Naive thymus-derived CD4-positive, alpha-beta T cell (primary cell): ENCODE results near the gene B3GALT2. TPM values are rescaled to one million over a fixed set of nuclear protein-coding genes. Genes with fewer than 3 reads are reported as not detected.

ENCODE experiments used
- ATAC-seq: fragments of 150-1000 bp; cut with Tn5 transposase; 2 replicates; pipeline ENCODE4 v1.10.0; 2021; ENCODE audit warnings: mild to moderate bottlenecking, moderate library complexity
- CTCF ChIA-PET: fragments of 350-600 bp; sonication (Branson Sonifier 250); formaldehyde crosslinking; loops from one replicate; lab custom pipeline; 2021; ENCODE audit warnings: antibody characterized with exemption; lab: Charles Lee
- POLR2A ChIA-PET: fragments of 350-600 bp; sonication (Branson Sonifier 250); formaldehyde crosslinking; loops from one replicate; lab custom pipeline; 2021; ENCODE audit warnings: antibody characterized with exemption, inconsistent platforms; lab: Charles Lee
- DNase-seq, 9 donors: peaks; one replicate each; pipeline versions ENCODE4 v3.0.0 to v3.0.0-alpha.2; 2020 to 2022; ENCODE audit warnings: mixed read lengths in 1 of 9
- H3K27ac ChIP-seq: one replicate; pipeline ENCODE4 v1.7.0; 2013; ENCODE audit warnings: mild to moderate bottlenecking, low read depth, low read length, moderate library complexity
- H3K27me3 ChIP-seq, 2 donors: one replicate each; pipeline ENCODE4 v1.7.0; 2013; ENCODE audit warnings: low read length in 2 of 2, mild to moderate bottlenecking in 2 of 2, moderate library complexity in 2 of 2; ENCODE audit not compliant: control insufficient read depth in 2 of 2, insufficient read depth in 2 of 2
- H3K36me3 ChIP-seq, 3 experiments: 1 replicate in 2 of 3; 2 replicates in 1 of 3; pipeline ENCODE4 v1.7.0; 2013; ENCODE audit warnings: low read length in 3 of 3, mild to moderate bottlenecking in 3 of 3, moderate library complexity in 1 of 3; ENCODE audit not compliant: insufficient read depth in 3 of 3, control insufficient read depth in 2 of 3
- H3K4me1 ChIP-seq, 2 donors: one replicate each; pipeline ENCODE4 v1.7.0; 2013; ENCODE audit warnings: low read length in 2 of 2, mild to moderate bottlenecking in 2 of 2, moderate library complexity in 1 of 2; ENCODE audit not compliant: control insufficient read depth in 2 of 2, insufficient read depth in 2 of 2
- H3K4me3 ChIP-seq: 2 replicates; pipeline ENCODE4 v1.7.0; 2013; ENCODE audit warnings: mild to moderate bottlenecking, low read length
- H3K9me3 ChIP-seq, 3 experiments: 1 replicate in 2 of 3; 2 replicates in 1 of 3; pipeline ENCODE4 v1.7.0; 2013; ENCODE audit warnings: low read length in 3 of 3; ENCODE audit not compliant: control insufficient read depth in 2 of 3
- H3K27ac Mint-ChIP-seq, 9 donors: one replicate each; pipeline ENCODE4 v1.8.0; 2020 to 2022; ENCODE audit warnings: mixed read lengths in 9 of 9, mild to moderate bottlenecking in 8 of 9, moderate library complexity in 5 of 9, inconsistent platforms in 2 of 9
- H3K27me3 Mint-ChIP-seq, 5 donors: one replicate each; pipeline ENCODE4 v1.8.0; 2021 to 2022; ENCODE audit warnings: mixed read lengths in 5 of 5, mild to moderate bottlenecking in 1 of 5
- H3K36me3 Mint-ChIP-seq, 5 donors: one replicate each; pipeline ENCODE4 v1.8.0; 2020 to 2022; ENCODE audit warnings: mixed read lengths in 5 of 5, mild to moderate bottlenecking in 3 of 5, inconsistent platforms in 1 of 5
- H3K4me1 Mint-ChIP-seq, 7 donors: one replicate each; pipeline ENCODE4 v1.8.0; 2020 to 2022; ENCODE audit warnings: mixed read lengths in 7 of 7, mild to moderate bottlenecking in 3 of 7, inconsistent platforms in 1 of 7
- H3K4me3 Mint-ChIP-seq, 10 donors: one replicate each; pipeline ENCODE4 v1.8.0; 2020 to 2022; ENCODE audit warnings: mild to moderate bottlenecking in 10 of 10, mixed read lengths in 10 of 10, moderate library complexity in 6 of 10, inconsistent platforms in 2 of 10
- H3K9me3 Mint-ChIP-seq, 11 donors: one replicate each; pipeline ENCODE4 v1.8.0; 2020 to 2022; ENCODE audit warnings: mixed read lengths in 11 of 11, mild to moderate bottlenecking in 4 of 11, inconsistent platforms in 1 of 11, moderate library complexity in 1 of 11
- intact Hi-C, 2 donors: fragments of 100-400 bp; cut with micrococcal nuclease; formaldehyde crosslinking; loops; one replicate each; pipeline ENCODE4 v1.15.1; 2023
- microRNA-seq: library from miRNA; unstranded; fragments of <30 nt; microRNA quantifications from one replicate; pipeline ENCODE4 v1.2.0, GENCODE V29; 2022; ENCODE audit warnings: borderline microRNAs expressed
- polyA plus RNA-seq, 2 donors: library from polyadenylated mRNA; unstranded; fragments of 300-500 nt; fragmentation: Illumina TruSeq; gene quantifications; one replicate each; pipeline ENCODE4 v1.2.3, GENCODE V29; 2021
- total RNA-seq, 6 experiments: library from RNA in 5 of 6; stranded (reverse) in 5 of 6; gene quantifications; 1 replicate in 5 of 6; 2 replicates in 1 of 6; pipeline ENCODE4 v1.2.3 and lab custom pipeline; 2021 to 2026

B3GALT2 gene
- total and polyA plus RNA-seq, 7 experiments from 2014 or later: 0.07 to 3.2 (median 0.36) TPM; not detected in 1

- H3K27ac Mint-ChIP-seq: peak overlapping the region in 5 of 9 donors; percentile 21 to 59 (median 43)
- no peak for ATAC-seq
- no peaks in the 10 kb centered on the region for H3K4me1 ChIP-seq
- H3K27me3 ChIP-seq: no peaks in the 10 kb centered on the region
- no peak overlapping the region for H3K27ac ChIP-seq
- ChIA-PET CTCF (no interaction called here), POLR2A (no interaction called here)
- H3K4me3 Mint-ChIP-seq: peak overlapping the region in 4 of 10 donors; percentile 5 to 40 (median 12)
- intact Hi-C loops: no loop called here
- H3K4me3 ChIP-seq: no peak overlapping the region
- H3K9me3 ChIP-seq: no peaks in the 10 kb centered on the region
- H3K9me3 Mint-ChIP-seq: no peaks in the 10 kb centered on the region
- peaks cover 14 to 40% (median 31%) of the 10 kb centered on the region in 5 donors for H3K36me3 Mint-ChIP-seq
- no peaks in the 10 kb centered on the region for H3K27me3 Mint-ChIP-seq
- DNase-seq: no peak
- H3K4me1 Mint-ChIP-seq: peaks cover 27 to 63% (median 51%) of the 10 kb centered on the region in 7 donors
- H3K36me3 ChIP-seq: peaks cover 11 to 38% (median 11%) of the 10 kb centered on the region in 3 experiments
Observed at GRCh38 chr1:193131266-193131860, 55.0 kb downstream of the B3GALT2 start.

Small RNAs within 50 kb of the gene (microRNA-seq; reads per million reads assigned to microRNA genes)
- not detected for gene MIR1278

Other genes starting within 250 kb of the B3GALT2 start
- 10 to 100 TPM; 20.2 to 48.6 (median 31.8) TPM for gene UCHL5, start 127.3 kb downstream of the B3GALT2 start, total RNA-seq
- 10 to 100 TPM; 46.4 to 58.2 TPM for gene UCHL5, start 127.3 kb downstream of the B3GALT2 start, polyA plus RNA-seq
- 10 to 100 TPM; 49.8 to 75.1 (median 67.2) TPM for gene RO60, start 127.0 kb downstream of the B3GALT2 start, total RNA-seq
- 100 to 1,000 TPM; 108 to 109 TPM for gene RO60, start 127.0 kb downstream of the B3GALT2 start, polyA plus RNA-seq
- 10 to 100 TPM in 3 of 5 experiments, 1 to 10 TPM in 2; 6.8 to 18.8 (median 11.4) TPM for gene GLRX2, start 81.2 kb downstream of the B3GALT2 start, total RNA-seq
- 10 to 100 TPM; 10.4 to 11.4 TPM for gene GLRX2, start 81.2 kb downstream of the B3GALT2 start, polyA plus RNA-seq
- gene CDC73, start 64.6 kb downstream of the B3GALT2 start, total RNA-seq: 10 to 100 TPM; 57.6 to 65.0 (median 58.8) TPM
- gene CDC73, start 64.6 kb downstream of the B3GALT2 start, polyA plus RNA-seq: 10 to 100 TPM; 60.4 to 64.7 TPM